Forelimb muscle (tissue), 1 donor: ENCODE results near the gene OCA2. TPM values are rescaled to one million over a fixed set of nuclear protein-coding genes. Genes with fewer than 3 reads are reported as not detected.
"Not testable (repeated sequence)": the region's sequence is repeated elsewhere in the genome, so short reads cannot be mapped to it uniquely, and the experiment has no call there.

Experiments used
- DNase-seq: peaks from one replicate; pipeline ENCODE4 v3.0.0-alpha.2; 2013; ENCODE audit warnings: low read depth
- polyA plus RNA-seq: library from polyadenylated mRNA; unstranded; fragments of 120-200 nt; gene quantifications from one replicate; pipeline ENCODE4 v1.2.1, GENCODE V29; 2013; ENCODE audit not compliant: insufficient read length

Gene OCA2
- polyA plus RNA-seq, 1 donor = 2.8 TPM

GRCh38 chr15:27952593-27952992 is 146.5 kb downstream of the OCA2 start:
- not testable (repeated sequence) for DNase-seq

GRCh38 chr15:27951191-27951890 is 147.8 kb downstream of the OCA2 start:
- no peak for DNase-seq

GRCh38 chr15:27949089-27949488 is 150.0 kb downstream of the OCA2 start:
- no peak for DNase-seq

- no peak for DNase-seq
These were observed 159.9 kb downstream of the OCA2 start for GRCh38 chr15:27939246-27939645.

- no peak for DNase-seq
These were observed 161.3 kb downstream of the OCA2 start for GRCh38 chr15:27937851-27938250.

- no peak for DNase-seq
These were observed 163.0 kb downstream of the OCA2 start for GRCh38 chr15:27936164-27936563.

GRCh38 chr15:27935328-27935727 is 163.8 kb downstream of the OCA2 start:
- no peak for DNase-seq

GRCh38 chr15:27934782-27935181 is 164.3 kb downstream of the OCA2 start:
- no peak for DNase-seq

GRCh38 chr15:27933562-27933961 is 165.6 kb downstream of the OCA2 start:
- no peak for DNase-seq

- no peak for DNase-seq
These were observed 166.5 kb downstream of the OCA2 start for GRCh38 chr15:27932600-27932999.

GRCh38 chr15:27928386-27928785 is 170.7 kb downstream of the OCA2 start:
- DNase-seq = no peak

- no peak for DNase-seq
These were observed 186.8 kb downstream of the OCA2 start for GRCh38 chr15:27912283-27912682.

GRCh38 chr15:27906802-27907201 is 192.3 kb downstream of the OCA2 start:
- DNase-seq = no peak

GRCh38 chr15:27903405-27903804 is 195.7 kb downstream of the OCA2 start:
- DNase-seq = no peak

- no peak for DNase-seq
These were observed 196.3 kb downstream of the OCA2 start for GRCh38 chr15:27902680-27903385.

GRCh38 chr15:27899583-27900285 is 199.4 kb downstream of the OCA2 start:
- no peak for DNase-seq

- no peak for DNase-seq
These were observed 201.6 kb downstream of the OCA2 start for GRCh38 chr15:27897481-27897880.

- DNase-seq = no peak
These were observed 204.5 kb downstream of the OCA2 start for GRCh38 chr15:27894645-27895044.

GRCh38 chr15:27889258-27889657 is 209.9 kb downstream of the OCA2 start:
- no peak for DNase-seq

GRCh38 chr15:27885201-27885600 is 213.9 kb downstream of the OCA2 start:
- no peak for DNase-seq

GRCh38 chr15:27884726-27885125 is 214.4 kb downstream of the OCA2 start:
- DNase-seq = no peak

GRCh38 chr15:27878841-27879240 is 220.3 kb downstream of the OCA2 start:
- DNase-seq = no peak

GRCh38 chr15:27873828-27874227 is 225.3 kb downstream of the OCA2 start:
- DNase-seq = no peak
